Adrenal gland (tissue), 12 donors: ENCODE measurements around the gene PRR16. TPM values are rescaled to one million over a fixed set of nuclear protein-coding genes. Genes with fewer than 3 reads are reported as not detected.

Experiments
- DNase-seq, 7 donors: peaks; one replicate each; pipeline ENCODE4 v3.0.0-alpha.2; 2019 to 2020
- H3K27ac ChIP-seq, 5 donors: fragments of 200-600 bp; sonication (generic) in 4 of 5; 1 replicate in 3 of 5; 2 replicates in 2 of 5; pipeline versions ENCODE4 v1.5.1 to v1.8.0; 2016 to 2020; ENCODE audit warnings: mild to moderate bottlenecking in 1 of 5
- H3K27me3 ChIP-seq: fragments of 200-600 bp; 2 replicates; pipeline ENCODE4 v1.8.0; 2021
- H3K36me3 ChIP-seq, 2 donors: fragments of 200-600 bp; replicated peaks in 1 of 2; 1 replicate in 1 of 2; 2 replicates in 1 of 2; pipeline versions ENCODE4 v1.5.1 to v1.8.0; 2018 to 2022
- H3K4me1 ChIP-seq, 2 donors: fragments of 200-600 bp; replicated peaks in 1 of 2; 1 replicate in 1 of 2; 2 replicates in 1 of 2; pipeline versions ENCODE4 v1.5.1 to v1.8.0; 2018 to 2021
- H3K4me3 ChIP-seq, 4 donors: fragments of 200-600 bp; sonication (generic) in 3 of 4; one replicate each; pipeline ENCODE4 v1.5.1; 2016 to 2018
- H3K9me3 ChIP-seq, 3 donors: fragments of 200-600 bp; sonication (generic) in 1 of 3; replicated peaks in 1 of 3; 1 replicate in 2 of 3; 2 replicates in 1 of 3; pipeline versions ENCODE4 v1.5.1 to v1.8.0; 2016 to 2021
- CTCF ChIP-seq, 6 experiments: fragments of 450-650 bp in 4 of 6; fragments of 200-600 bp in 2 of 6; sonication (generic) in 1 of 6; IDR thresholded peaks; 1 replicate in 5 of 6; 2 replicates in 1 of 6; pipeline versions ENCODE4 v1.5.1 to v1.8.0; 2016 to 2021; ENCODE audit warnings: antibody characterized with exemption in 6 of 6, mild to moderate bottlenecking in 2 of 6, moderate library complexity in 1 of 6
- POLR2A ChIP-seq, 2 donors: fragments of 450-650 bp; IDR thresholded peaks; one replicate each; pipeline ENCODE4 v1.6.1; 2017; ENCODE audit warnings: antibody characterized with exemption in 2 of 2, mild to moderate bottlenecking in 2 of 2, moderate library complexity in 1 of 2
- WGBS, 4 donors: extraction: QIAGEN DNeasy Blood & Tissue Kit in 2 of 4; methylation state at CpG; one replicate each; pipeline versions ENCODE4 v1.1.5 to v1.1.7; 2013 to 2017; 5-methylcytosine and 5-hydroxymethylcytosine counted together
- intact Hi-C, 2 donors: fragments of 100-400 bp; cut with DNase I; formaldehyde crosslinking; loops; one replicate each; pipeline versions ENCODE4 v1.14.1 to v1.15.0; 2022 to 2023
- polyA plus RNA-seq, 3 donors: library from polyadenylated mRNA; stranded (reverse); fragments of 200-250 nt in 2 of 3; fragments of 350-450 nt in 1 of 3; fragmentation: Illumina TruSeq in 1 of 3; extraction: RNeasy Lipid Tissue Mini Kit (QIAGEN cat#74804) in 1 of 3; gene quantifications; one replicate each; pipeline ENCODE4 v1.2.3, GENCODE V29; 2013 to 2014
- total RNA-seq, 9 donors: library from RNA; depleted of rRNA in 4 of 9; stranded (reverse); fragments of >200 nt in 4 of 9; fragments of 120-200 nt in 1 of 9; fragmentation: NEBNext Ultra II Directional in 1 of 9; extraction: Animal tissue kit (Norgen Biotek cat#: 25700) in 1 of 9; gene quantifications; one replicate each; pipeline versions ENCODE4 v1.1.0 to v1.2.4, GENCODE V29; 2013 to 2023
- donor health status: healthy with polysubstance abuse.
- donor health status: Bipolar disorder and iron deficiency.
- donor health status: DM: yes; HTN: yes; CAD: no.
- donor health status: DM: no; HTN: no; CAD: no.
- donor health status: DM: no; HTN: no; CAD: no.
- donor health status: DM: yes; HTN: yes; CAD: no.

The PRR16 gene
- total and polyA plus RNA-seq, 12 donors, result 0.17 to 22.6 (median 3.0) TPM

- Histone ChIP-seq H3K4me3 (no peak overlapping the region), H3K27me3 (no peaks in the 10 kb centered on the region), H3K27ac (no peak overlapping the region), H3K9me3 (no peaks in the 10 kb centered on the region), H3K4me1 (no peaks in the 10 kb centered on the region), H3K36me3 (no peaks in the 10 kb centered on the region)
- intact Hi-C loops, result no loop called here
- DNase-seq, result no peak
- 87 to 92% (median 89%) methylated on average over 4 of the region's 4 CpGs for WGBS, 4 donors
- TF ChIP-seq CTCF (IDR thresholded peaks at IDR 0.05) (no peak), POLR2A (IDR thresholded peaks at IDR 0.05) (no peak)
Measured at GRCh38 chr5:120600639-120601038, 136.5 kb downstream of the PRR16 start.

- intact Hi-C loops, result no loop called here
- no peak for DNase-seq
- no peak for TF ChIP-seq POLR2A (IDR thresholded peaks at IDR 0.05)
- Histone ChIP-seq H3K4me3 (no peak overlapping the region), H3K36me3 (no peaks in the 10 kb centered on the region), H3K27me3 (no peaks in the 10 kb centered on the region), H3K27ac (no peak overlapping the region), H3K9me3 (no peaks in the 10 kb centered on the region), H3K4me1 (no peaks in the 10 kb centered on the region)
- 82 to 97% (median 91%) methylated on average over 1 of the region's 1 CpG for WGBS, 4 donors
Measured at GRCh38 chr5:120602033-120602432, 137.9 kb downstream of the PRR16 start.

DNA sequence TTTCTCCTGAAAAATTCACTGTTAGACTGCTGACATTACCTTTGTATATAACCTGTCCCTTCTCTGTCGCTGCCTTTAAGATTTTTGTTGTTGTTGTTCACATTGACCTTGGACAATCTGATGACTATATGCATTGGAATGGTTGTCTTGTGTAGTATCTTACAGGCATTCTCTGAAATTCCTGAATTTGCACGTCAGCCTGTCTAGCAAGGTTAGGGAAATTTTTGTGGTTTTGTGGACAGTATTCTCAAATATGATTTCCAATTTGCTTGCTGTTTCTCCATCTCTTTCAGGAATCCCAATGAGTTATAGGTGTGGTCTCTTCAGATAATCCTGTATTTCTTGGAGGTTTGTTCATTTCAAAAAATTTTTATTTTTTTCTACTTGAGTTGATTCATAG is 140.8 kb downstream of the PRR16 start:
- 59 to 72% (median 64%) methylated on average over 2 of the region's 2 CpGs for WGBS, 4 donors

DNA sequence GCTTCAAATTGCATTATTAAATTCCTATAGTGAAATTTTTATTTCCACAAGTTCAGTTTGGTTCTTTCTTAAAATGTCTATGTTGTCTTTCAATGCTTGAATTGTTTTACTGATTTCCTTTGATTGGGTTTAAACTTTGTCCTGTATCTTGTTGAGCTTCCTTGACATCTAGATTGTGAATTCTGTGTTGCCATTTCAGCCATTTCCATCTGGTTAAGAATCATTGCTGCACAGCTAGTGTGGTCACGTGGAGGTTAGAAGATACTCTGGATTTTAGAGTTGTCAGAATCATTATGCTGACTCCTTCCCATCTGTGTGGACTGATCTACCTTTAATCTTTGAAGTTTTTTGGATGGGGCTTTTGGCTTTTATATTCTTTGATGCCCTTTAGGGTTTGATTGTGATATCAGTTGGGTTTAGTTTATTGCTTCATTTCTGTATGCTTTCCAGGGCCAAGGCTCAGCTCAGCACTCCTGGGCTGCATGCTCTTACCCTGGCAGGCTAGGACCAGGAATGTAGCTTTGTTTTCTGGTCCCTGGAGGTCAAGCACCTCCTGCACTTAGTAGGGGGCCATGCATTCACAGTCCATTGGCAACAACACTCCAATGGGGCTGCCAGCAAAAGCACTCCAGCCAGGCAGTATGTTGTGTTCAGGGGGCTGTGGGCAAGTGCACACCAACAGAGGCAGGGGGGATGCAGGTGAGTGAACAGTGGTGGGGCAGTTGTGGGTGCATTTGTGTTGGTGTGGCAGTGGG is 141.4 kb downstream of the PRR16 start:
- H3K4me1 ChIP-seq, result no peaks in the 10 kb centered on the region
- TF ChIP-seq POLR2A (IDR thresholded peaks at IDR 0.05), result no peak
- TF ChIP-seq CTCF (IDR thresholded peaks at IDR 0.05), result no peak
- H3K36me3 ChIP-seq, result no peaks in the 10 kb centered on the region
- H3K4me3 ChIP-seq, result no peak overlapping the region
- no peak for DNase-seq
- no peak overlapping the region for H3K27ac ChIP-seq
- 54 to 80% (median 77%) methylated on average over 1 of the region's 1 CpG for WGBS, 4 donors
- H3K9me3 ChIP-seq, result no peaks in the 10 kb centered on the region
- H3K27me3 ChIP-seq, result no peaks in the 10 kb centered on the region
- intact Hi-C loops, result no loop called here

More for the DNA sequence above, 140.8 kb downstream of the PRR16 start:
- H3K4me3 ChIP-seq, result no peak overlapping the region
- H3K27ac ChIP-seq, result no peak overlapping the region
- H3K27me3 ChIP-seq, result no peaks in the 10 kb centered on the region
- TF ChIP-seq POLR2A (IDR thresholded peaks at IDR 0.05) (no peak), CTCF (IDR thresholded peaks at IDR 0.05) (no peak)
- H3K4me1 ChIP-seq, result no peaks in the 10 kb centered on the region
- H3K9me3 ChIP-seq, result no peaks in the 10 kb centered on the region
- no peak for DNase-seq
- intact Hi-C loops, result no loop called here
- no peaks in the 10 kb centered on the region for H3K36me3 ChIP-seq

DNA sequence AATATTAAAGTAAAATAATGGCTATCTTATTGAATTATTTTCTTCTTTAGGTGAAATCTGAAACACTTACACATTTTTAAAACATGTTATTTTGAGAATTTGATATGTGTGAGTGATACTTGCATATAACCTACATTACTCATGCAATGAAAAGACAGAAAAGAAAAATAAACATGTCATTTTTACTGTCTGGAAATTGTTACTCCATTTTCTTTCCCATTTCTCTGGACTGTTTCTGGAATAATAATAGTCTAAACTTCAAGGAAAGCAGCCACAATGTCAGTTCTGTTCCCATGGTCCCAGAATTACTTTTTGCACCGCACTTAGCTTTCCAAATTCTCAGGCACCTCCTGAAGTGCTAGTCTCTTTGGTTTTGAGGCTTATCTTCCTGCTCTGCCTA is 145.5 kb downstream of the PRR16 start:
- no peaks in the 10 kb centered on the region for H3K4me1 ChIP-seq
- TF ChIP-seq CTCF (IDR thresholded peaks at IDR 0.05) (no peak), POLR2A (IDR thresholded peaks at IDR 0.05) (no peak)
- no peak overlapping the region for H3K4me3 ChIP-seq
- no peaks in the 10 kb centered on the region for H3K27me3 ChIP-seq
- intact Hi-C loops, result no loop called here
- H3K27ac ChIP-seq, result no peak overlapping the region
- no peaks in the 10 kb centered on the region for H3K9me3 ChIP-seq
- WGBS, 4 donors, result 78 to 93% (median 89%) methylated on average over 1 of the region's 1 CpG
- no peak for DNase-seq
- no peaks in the 10 kb centered on the region for H3K36me3 ChIP-seq
